ENCODE measurements around the gene ELMO2. TPM values are rescaled to one million over a fixed set of nuclear protein-coding genes. Genes with fewer than 3 reads are reported as not detected.

Gene ELMO2
- total RNA-seq, 2 experiments from 2014 or later, result 56.4 to 56.5 TPM

- ChIA-PET CTCF (interaction anchor here (1.6 kb wide), 1 partner anchor 24 kb away, joined by 4 read pairs; no protein-coding TSS in a partner anchor), POLR2A (no interaction called here)
Observed at GRCh38 chr20:46324960-46325703, 81.3 kb downstream of the ELMO2 start.

GRCh38 chr20:46324379-46324778, 82.0 kb downstream of the ELMO2 start:
- ChIA-PET CTCF (no interaction called here), POLR2A (no interaction called here)

DNA sequence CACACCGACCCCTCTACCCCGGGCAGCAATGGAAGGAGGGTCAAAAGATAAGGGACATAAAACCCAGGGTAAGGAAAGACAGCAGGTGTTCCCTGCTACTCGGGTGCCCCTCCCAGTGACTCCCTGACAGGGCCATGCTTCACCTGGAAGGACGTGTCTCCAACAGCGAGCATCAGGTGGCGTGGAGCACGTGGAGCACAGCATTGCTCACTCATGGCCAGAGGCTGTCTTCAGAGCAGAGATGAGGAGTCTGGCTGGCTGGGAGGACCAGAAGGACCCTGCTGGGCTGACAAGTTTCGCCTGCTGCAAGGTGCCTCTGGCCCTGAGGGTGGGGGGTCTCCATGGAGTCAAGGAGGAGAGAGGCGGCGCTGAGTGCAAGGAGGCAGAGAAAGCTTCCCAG, 82.9 kb downstream of the ELMO2 start:
- CTCF ChIA-PET, result no interaction called here
- POLR2A ChIA-PET, result no interaction called here

DNA sequence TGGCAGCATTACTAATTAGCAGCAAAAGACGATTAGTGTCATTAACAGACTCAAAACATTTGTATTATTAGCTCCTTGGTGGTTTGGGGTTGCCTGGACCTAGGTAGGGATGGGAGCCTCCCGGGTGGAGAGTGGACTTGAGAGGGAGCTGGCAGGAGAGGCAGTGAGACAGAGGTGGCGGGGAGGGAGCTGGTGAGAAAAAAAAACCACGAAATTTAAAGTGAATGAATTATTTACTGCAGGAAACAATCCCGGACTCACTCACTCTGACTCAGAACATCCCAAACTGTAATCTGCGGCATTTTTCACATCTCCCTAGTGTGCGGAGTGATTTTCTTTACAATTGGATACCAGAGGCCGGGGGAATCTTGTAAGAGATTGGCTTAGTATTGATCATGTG, 83.8 kb downstream of the ELMO2 start:
- ChIA-PET POLR2A (no interaction called here), CTCF (no interaction called here)

- ChIA-PET CTCF (interaction anchor here (0.6 to 1.3 kb wide), 2 partner anchors 94 to 1065 kb away, joined by 3 to 7 read pairs; no protein-coding TSS in a partner anchor), POLR2A (no interaction called here)
Observed at GRCh38 chr20:46317685-46318177, 88.7 kb downstream of the ELMO2 start.

DNA sequence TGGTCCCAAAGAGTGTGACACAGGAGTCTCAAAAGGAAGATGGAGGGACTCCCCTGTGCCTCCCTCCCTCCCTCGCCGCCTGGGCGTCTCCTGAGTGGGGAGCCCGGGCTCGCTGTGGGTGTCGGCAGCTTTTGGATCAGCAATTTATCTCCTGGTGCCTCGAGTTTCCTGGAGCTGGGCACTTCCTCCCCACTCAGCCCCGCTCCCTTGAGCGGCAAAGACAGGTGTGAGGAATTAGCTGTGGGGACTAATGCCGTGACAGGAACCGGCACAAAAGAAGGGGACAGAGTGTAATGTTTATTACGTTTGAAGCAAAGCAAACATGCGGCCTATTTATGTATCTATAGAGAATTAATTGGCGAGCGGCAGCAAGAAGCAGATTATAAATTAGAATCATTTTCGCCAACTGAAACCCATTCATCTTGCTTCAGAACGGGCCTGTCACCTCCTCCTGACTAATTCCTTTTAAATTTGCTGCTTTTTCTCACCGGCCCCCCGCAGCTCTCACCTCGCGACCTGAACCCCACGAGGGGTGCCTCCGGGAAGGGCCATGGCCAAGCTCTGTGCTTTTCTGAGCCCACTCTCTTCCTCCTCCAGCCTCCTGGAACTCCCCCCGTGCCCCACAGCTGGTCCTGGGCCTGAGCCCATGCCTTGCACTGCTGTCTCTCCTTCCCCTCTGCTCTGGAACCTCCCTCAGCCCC, 89.3 kb downstream of the ELMO2 start:
- CTCF ChIA-PET, result interaction anchor here (0.6 kb wide), 1 partner anchor 1066 kb away, joined by 7 read pairs; no protein-coding TSS in a partner anchor

More for the DNA sequence above, 89.3 kb downstream of the ELMO2 start:
- POLR2A ChIA-PET, result no interaction called here

Other genes starting within 250 kb of the ELMO2 start
- gene CDH22, start 98.1 kb downstream of the ELMO2 start, total RNA-seq, result not detected
- gene ZNF334, start 106.9 kb upstream of the ELMO2 start, total RNA-seq, result 1 to 10 TPM; 2.3 to 2.6 TPM
- gene OCSTAMP, start 144.0 kb upstream of the ELMO2 start, total RNA-seq, result under 1 TPM in 1 of 2 experiments, not detected in 1; 0.11 TPM
- not detected for gene SLC13A3, start 244.8 kb upstream of the ELMO2 start, total RNA-seq